HT1080 (cell line): ENCODE data around the gene CXXC4. TPM values are rescaled to one million over a fixed set of nuclear protein-coding genes. Genes with fewer than 3 reads are reported as not detected.

Experiments
- DNase-seq: peaks from one replicate; pipeline ENCODE4 v3.0.0-alpha.2; 2015; ENCODE audit warnings: low read depth
- total RNA-seq: library from RNA; depleted of rRNA; stranded (reverse); fragments of >200 nt; shearing (Covaris generic); gene quantifications from 2 replicates; pipeline ENCODE4 v1.2.3, GENCODE V29; 2014

The CXXC4 gene
- total RNA-seq, 1 experiment from 2014 or later: 1.4 TPM

- peak; percentile 25 for DNase-seq
These were observed 4.5 kb downstream of the CXXC4 start for GRCh38 chr4:104490096-104490769.

- DNase-seq: no peak
These were observed 5.0 kb downstream of the CXXC4 start for GRCh38 chr4:104489731-104490095.

GRCh38 chr4:104488151-104488550 lies 6.5 kb downstream of the CXXC4 start:
- no peak for DNase-seq

GRCh38 chr4:104486716-104487504 lies 7.8 kb downstream of the CXXC4 start:
- DNase-seq: no peak

GRCh38 chr4:104475652-104476051 lies 19.0 kb downstream of the CXXC4 start:
- DNase-seq: no peak

- no peak for DNase-seq
These were observed 21.9 kb downstream of the CXXC4 start for GRCh38 chr4:104472766-104473165.

- DNase-seq: no peak
These were observed 23.9 kb downstream of the CXXC4 start for GRCh38 chr4:104470770-104471169.

- DNase-seq: no peak
These were observed 24.9 kb downstream of the CXXC4 start for GRCh38 chr4:104469794-104470193.

GRCh38 chr4:104465619-104466018 lies 29.1 kb downstream of the CXXC4 start:
- DNase-seq: no peak

- no peak for DNase-seq
These were observed 29.5 kb downstream of the CXXC4 start for GRCh38 chr4:104465201-104465600.

- no peak for DNase-seq
These were observed 32.1 kb downstream of the CXXC4 start for GRCh38 chr4:104462641-104463040.

- no peak for DNase-seq
These were observed 37.2 kb downstream of the CXXC4 start for GRCh38 chr4:104457308-104457981.

- DNase-seq: peak; percentile 28
These were observed 43.1 kb downstream of the CXXC4 start for GRCh38 chr4:104451573-104451972.

- no peak for DNase-seq
These were observed 45.2 kb downstream of the CXXC4 start for GRCh38 chr4:104449537-104449936.

- DNase-seq: no peak
These were observed 47.4 kb downstream of the CXXC4 start for GRCh38 chr4:104447294-104447693.

GRCh38 chr4:104446431-104447278 lies 48.0 kb downstream of the CXXC4 start:
- no peak for DNase-seq

GRCh38 chr4:104444685-104445084 lies 50.0 kb downstream of the CXXC4 start:
- no peak for DNase-seq

- no peak for DNase-seq
These were observed 58.2 kb downstream of the CXXC4 start for GRCh38 chr4:104436542-104436941.

- DNase-seq: no peak
These were observed 65.4 kb downstream of the CXXC4 start for GRCh38 chr4:104429150-104429741.

GRCh38 chr4:104425948-104426347 lies 68.7 kb downstream of the CXXC4 start:
- DNase-seq: no peak

GRCh38 chr4:104424989-104425388 lies 69.7 kb downstream of the CXXC4 start:
- DNase-seq: no peak
